GM19239 (cell line): ENCODE measurements around the gene ZCCHC14.

ENCODE experiments used
- DNase-seq: peaks from one replicate; pipeline ENCODE4 v3.0.0; 2011; ENCODE audit warnings: low spot score; ENCODE audit not compliant: insufficient read length
- FAIRE-seq: peaks from 2 replicates; lab custom pipeline; 2011; peaks lifted over from hg19 to GRCh38; lab: Jason Lieb, UNC

The ZCCHC14 gene

DNA sequence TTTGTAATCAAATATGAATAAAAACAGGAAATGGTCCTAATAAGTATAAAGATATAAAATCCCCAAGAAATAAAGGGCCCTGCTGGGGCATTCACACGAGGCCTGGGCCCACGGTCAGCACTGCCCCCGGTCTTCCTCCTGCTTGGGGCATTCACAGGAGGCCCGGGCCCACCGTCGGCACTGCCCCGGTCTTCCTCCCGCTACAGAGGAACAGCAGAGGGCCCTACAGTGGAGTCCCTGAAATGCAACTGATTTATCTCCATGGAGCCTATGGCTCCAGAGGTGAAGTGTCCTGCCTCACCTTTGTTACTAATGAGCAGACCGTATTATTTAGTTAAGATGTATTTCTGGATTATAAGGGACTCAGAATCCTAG is 54.2 kb downstream of the ZCCHC14 start:
- DNase-seq (no peak), FAIRE-seq (no peak)

DNA sequence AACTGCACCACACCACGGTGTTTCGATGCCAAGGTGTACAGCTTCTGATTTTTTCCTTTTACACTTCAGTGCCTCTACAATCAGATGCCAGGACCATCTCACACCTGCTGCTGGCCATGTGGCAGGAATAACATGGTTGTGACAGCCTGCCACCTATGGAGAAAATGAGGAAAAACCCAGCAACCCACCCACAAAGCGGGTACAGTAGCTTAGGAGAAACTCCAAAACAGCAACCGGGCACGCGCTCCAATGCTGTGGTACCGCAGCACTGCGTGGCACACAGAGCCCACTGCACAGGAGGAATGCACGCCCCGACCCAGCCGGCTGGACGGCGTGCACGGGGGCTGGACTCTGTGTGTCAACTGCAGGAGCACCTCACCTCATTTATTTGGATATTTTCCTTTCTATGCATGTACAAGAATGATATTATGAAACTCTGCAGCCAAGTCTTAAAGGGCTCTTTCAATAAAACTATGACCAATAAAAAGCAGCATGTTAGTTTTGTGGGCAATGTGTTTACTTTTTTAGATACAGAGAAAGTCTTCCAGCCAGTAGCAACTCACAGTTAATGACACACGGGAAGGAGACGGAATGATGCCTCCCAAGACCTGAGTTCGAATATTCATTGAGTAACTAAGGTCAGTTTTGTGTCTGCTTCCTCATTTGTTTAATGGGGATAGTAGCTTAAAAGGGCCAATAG is 54.8 kb downstream of the ZCCHC14 start:
- DNase-seq, result no peak
- FAIRE-seq, result no peak

DNA sequence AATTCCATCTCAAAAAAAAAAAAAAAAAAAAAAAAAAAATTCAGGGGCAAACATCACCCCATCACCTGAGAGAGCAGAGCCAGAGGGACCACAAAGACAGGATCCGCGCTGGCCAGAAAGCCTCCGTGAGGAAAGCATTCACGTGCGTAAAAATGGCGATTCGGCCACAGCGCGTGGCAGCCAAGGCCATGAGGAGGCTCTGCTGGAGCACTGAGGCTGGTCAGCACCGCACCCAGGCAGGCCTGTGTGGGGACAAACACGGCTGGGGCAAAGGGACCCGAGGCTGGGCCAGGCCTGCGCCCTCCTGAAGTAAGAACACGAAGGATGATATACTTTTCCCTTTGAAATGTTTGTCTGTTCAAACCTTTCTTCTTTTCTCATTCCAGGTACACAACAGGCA is 55.5 kb downstream of the ZCCHC14 start:
- no peak for DNase-seq
- FAIRE-seq, result no peak

DNA sequence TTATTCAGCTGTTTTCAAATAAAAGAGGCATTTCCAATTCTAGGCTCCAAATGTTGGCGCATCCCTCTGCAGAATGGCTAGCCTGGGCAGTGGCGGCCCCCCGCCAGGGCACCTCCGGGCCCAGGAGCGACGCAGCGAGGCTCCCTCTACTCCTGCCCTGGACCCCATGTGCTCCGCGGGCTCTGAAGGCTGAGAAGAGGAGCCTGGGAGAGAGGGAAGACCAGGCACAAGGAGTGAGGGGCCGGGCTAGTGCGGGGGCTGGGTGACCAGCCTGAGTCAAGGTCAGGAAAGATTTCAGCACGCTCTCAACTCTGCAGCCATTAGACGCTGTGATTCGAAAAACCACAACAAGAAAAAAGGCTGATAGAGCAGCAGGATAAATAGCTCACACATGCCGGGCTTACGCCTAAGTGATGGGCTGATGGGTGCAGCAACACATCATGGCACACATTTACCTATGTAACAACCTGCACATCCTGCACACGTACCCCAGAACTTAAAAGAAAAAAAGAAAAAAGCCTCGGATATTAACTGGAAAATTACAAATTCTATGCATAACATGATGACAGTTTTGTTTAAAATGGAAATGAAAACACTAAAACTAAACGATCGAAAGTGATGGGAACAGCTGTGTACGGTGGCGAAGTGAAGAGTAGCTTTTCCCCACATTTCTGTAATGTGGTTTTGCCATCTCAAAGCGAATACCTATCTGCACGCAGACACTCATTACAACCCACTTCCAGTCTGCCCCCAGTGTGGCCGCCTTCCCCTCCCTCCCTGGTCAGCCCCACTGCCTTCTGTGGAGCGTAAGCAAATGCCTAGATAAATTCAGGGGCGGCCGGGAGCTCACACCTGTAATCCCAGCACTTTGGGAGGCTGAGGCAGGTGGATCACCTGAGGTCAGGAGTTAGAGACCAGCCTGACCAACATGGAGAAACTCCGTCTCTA is 56.3 kb downstream of the ZCCHC14 start:
- DNase-seq (no peak), FAIRE-seq (no peak)

DNA sequence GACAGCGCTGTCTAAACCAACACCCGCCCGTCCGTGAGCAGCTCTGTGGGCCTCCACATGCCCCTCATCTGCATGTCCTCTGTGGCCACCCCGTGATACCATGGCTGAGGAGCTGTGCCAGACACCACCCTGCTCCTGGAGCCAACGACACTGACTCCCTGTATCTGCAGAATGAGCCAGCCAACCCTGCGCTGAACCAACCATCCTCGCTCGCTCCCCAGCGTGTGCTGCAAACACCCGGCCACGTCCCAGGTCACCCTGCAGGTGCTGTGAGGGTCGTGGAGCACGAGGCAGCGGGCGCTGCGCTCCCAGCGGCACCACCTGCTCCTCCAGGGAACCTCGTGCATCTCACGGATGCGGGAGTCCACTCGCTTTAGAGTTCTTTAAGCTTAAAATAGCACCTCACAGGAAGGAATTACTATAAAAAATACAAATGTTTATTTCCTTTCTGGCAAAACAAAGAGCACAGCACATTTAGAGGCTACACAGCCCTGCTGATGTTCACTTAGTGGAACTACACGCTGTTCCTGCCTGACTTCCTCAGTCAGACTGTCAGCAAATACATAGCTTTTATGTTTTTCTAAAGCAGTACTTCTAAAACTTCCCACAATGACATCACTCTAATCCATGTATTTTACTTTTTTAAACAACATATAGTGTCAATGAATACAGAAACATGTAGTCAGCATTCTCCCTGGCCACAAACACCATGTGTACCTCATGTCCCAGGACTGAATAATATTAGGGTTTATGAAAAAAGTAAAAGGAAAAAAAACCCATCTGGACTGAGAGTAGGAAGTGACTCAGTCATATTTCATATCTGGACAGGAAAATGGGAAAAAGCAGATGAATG is 57.2 kb downstream of the ZCCHC14 start:
- no peak for DNase-seq
- no peak for FAIRE-seq

DNA sequence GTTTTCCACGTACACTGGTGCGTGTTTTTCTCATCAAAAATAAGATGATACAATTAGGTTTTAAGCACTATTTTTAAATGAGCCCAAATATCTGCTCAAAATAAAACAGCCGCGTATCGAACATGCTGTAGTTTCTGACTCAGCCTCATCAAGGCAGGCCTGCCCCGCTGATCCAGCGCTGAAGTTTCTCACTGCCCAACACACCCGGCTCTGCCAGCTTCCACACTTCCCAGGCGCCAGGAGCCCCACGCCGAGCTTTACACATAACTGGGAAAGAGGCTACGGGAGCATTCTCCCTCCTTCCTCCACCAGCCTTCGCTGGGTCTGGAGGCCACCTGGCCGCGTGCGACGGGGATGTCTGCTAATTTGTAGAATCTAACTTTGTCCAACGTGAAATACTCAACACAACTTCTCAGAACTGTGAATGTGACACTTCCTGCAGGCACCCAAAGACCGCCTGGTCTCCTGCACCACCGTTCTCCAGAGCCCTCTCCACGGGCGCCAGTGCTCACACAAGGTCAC is 58.6 kb downstream of the ZCCHC14 start:
- FAIRE-seq (no peak), DNase-seq (no peak)

DNA sequence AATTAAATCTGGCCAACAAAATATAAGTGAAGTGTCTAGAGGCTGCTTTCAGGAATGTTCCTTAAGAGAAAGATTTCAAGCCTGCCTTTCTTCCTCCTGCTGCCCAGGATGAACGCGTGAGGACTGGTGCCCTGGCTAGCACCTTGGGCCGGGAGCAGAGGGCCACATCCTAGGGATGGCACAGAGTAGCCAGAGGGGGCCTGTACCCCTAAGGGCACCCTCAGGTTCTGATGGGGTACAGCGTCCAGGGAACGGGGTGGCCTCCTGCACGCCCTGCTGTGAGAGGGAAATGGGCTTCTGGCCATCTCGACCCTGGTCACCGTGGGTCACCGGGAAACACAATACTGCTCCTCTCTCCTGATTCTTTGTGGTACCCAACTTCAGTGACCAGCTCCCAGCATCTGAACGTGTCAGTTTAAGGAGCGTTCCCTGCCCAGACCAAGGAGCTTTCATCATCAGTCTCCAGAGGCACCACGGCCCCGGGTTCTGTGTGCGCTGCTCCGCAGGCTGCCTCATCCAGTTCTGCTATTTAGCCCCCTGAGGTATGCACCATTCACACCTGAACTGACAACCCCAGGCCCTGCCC is 60.4 kb downstream of the ZCCHC14 start:
- no peak for DNase-seq
- FAIRE-seq, result no peak

DNA sequence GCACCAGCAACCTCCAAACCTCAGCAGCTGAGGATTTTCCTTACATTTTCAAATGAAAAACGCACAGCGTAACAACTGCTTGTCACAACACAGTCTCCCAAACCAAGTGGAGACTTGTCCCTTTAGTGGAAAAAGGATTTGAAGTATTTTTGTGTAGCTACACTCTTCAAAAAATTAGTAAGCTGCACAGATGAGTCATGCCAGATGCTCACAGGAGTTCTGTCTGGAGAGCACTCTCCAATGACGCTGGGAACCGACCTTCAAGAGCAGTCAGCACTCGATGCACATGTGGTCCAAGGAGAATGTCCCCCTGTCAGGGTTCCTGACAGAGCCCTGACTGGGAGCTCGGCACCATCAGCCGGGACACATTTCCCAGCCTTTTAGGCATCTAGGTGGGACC is 60.9 kb downstream of the ZCCHC14 start:
- FAIRE-seq, result no peak
- DNase-seq, result no peak

DNA sequence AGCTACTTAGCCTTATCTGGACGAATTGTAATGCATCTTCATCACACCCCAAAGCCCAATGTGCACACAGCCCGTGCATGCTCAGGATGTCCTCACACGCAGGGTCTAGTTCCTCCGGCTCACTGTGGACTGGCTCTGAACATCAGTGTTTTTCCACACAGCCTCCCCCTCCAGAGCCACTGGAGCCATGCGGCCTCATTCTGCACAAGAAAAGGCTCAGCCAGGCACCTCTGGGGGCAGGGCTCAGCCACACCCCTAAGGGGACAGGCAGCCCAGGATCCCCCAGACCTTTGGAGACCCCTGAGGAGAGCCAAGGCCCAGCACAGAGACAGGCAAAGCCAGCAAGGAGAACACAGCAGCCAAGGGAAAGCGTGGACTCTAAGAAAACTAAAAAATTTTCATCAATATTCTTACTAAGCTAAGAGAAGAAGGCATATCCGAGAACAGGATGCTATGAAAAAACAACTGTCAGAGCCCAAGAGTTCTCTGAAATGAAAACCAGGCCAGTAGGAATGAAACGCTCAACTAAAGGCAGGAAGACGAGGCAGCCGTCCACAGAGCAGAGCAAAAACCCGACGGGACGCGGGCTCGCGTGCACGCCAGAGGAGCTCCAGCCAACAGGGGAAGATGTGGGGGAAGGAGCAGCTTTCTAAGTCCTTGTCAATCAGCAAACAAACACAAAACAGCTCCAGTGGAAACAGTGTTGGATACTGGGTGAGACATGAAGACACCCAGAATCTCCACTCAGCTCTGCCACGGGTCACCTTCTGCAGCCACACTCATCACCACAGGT is 66.2 kb downstream of the ZCCHC14 start:
- DNase-seq (no peak), FAIRE-seq (no peak)

DNA sequence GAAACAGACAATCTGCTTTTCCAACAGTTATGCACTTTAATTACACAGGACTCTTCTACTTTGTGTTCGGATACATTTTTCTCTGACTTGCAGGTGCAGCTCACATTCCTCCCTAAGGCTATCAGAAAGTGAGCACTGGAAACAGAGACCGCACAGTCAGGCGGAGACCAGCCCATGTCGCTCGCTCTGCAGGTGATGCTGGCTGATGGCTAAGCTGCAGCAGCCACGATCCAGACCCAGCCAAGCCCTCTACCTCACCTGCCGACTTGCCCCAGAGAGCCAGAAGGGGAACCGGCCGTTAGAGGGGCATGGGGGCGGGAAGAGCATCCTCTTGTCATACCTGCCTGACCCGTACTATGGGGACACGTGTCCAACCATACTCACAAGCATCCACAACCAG is 66.9 kb downstream of the ZCCHC14 start:
- no peak for FAIRE-seq

DNA sequence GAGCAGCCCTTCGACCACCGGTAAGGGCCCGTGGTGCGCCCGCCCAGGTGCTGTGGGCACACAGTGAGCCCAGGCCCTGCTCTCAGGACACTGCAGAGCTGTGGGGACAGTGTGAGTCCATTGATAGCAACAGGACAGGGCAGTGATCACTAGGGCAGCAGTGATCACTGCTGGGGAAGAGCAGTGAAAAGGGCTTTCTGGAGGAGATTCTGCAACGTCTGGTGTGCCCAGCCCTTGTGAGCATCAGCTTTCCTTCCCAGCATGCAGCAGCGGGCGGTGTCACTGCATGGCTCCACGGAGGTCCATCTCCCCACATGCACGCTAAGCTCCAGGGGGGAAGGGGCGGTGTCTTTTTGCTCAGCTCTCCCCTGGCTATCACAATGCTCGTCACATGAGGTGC is 68.6 kb downstream of the ZCCHC14 start:
- no peak for FAIRE-seq
- DNase-seq, result no peak

More for the DNA sequence above, 66.9 kb downstream of the ZCCHC14 start:
- DNase-seq, result no peak

DNA sequence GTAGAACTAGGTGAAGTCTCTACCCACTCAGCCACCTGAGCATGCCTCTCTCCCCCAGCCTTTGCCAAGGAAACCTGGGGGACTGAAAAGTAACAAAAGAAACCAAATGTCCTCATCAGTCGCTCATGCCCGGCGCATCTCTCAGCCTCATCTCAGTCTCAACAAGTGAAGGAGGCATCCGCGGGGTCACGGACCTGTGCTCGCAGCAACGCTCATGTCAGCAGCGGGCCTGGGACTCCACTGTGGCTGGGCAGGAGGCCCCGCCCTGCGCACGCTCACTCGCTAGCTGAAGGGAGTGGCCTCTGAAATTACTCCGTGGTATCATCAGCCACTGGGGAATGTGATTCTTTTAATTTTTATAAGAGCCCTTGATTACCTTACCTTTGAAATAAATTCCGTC is 69.4 kb downstream of the ZCCHC14 start:
- FAIRE-seq, result no peak
- no peak for DNase-seq

DNA sequence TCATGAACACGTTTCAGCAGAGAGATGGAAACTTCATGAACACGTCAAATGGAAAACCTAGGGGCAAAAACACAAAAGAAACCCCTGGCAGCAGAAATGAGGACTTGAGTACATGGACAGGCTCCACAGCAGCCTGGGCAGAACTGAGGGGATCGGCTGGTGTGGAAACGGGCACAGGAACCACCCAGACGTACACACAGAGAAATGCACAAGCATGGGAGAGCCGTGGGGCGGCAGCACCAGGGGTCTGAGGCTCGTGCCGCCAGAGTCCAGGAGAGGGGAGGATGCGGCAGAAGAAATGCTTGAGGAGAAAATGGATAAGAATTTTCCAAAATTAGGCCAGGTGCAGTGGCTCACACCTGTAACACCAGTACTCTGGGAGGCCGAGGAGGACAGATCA is 70.7 kb downstream of the ZCCHC14 start:
- FAIRE-seq (no peak), DNase-seq (no peak)

DNA sequence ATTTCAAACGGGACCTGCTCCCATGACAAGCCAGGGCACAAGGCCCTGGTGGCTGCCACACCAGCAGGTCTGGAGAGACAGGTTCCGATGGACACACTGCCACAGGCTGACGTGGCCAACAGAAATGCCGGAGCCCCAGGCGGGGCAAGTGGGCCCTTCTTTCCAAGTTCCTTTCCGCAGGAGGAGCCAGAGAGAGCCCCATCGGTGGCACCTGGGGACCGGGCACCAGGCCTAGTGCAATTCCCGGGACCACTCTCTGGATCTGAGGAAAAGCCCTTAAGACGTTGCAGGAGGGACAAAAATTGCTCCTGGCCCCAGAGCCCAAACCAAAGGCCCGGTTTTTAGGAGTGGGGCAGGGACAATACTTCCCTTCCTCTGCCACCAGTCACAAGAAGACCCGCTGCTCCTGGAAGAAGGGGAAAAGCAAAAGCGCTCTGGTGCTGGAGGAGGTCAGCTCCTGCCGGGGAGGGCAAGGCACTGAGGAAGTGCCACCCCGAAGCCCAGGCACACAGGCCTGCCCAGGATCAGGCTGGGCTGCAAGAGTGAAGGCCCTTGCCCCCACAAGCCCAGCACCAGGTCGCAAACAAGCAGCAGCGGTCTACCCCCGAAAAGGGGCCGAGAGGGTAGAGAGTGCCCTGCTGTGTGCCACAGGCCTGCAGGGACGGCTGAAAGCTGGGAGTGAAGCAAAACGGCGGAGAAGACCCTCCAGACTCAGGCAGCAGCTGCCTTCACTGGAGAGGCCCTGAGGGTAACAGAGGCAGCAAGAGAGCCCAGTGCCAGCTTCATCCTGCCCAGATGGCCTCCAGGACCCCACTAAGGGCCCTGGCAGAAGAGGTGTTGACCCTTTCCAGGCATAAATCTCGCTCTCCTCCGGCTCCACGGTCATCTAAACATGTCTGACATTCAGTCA is 71.6 kb downstream of the ZCCHC14 start:
- FAIRE-seq (no peak), DNase-seq (no peak)

DNA sequence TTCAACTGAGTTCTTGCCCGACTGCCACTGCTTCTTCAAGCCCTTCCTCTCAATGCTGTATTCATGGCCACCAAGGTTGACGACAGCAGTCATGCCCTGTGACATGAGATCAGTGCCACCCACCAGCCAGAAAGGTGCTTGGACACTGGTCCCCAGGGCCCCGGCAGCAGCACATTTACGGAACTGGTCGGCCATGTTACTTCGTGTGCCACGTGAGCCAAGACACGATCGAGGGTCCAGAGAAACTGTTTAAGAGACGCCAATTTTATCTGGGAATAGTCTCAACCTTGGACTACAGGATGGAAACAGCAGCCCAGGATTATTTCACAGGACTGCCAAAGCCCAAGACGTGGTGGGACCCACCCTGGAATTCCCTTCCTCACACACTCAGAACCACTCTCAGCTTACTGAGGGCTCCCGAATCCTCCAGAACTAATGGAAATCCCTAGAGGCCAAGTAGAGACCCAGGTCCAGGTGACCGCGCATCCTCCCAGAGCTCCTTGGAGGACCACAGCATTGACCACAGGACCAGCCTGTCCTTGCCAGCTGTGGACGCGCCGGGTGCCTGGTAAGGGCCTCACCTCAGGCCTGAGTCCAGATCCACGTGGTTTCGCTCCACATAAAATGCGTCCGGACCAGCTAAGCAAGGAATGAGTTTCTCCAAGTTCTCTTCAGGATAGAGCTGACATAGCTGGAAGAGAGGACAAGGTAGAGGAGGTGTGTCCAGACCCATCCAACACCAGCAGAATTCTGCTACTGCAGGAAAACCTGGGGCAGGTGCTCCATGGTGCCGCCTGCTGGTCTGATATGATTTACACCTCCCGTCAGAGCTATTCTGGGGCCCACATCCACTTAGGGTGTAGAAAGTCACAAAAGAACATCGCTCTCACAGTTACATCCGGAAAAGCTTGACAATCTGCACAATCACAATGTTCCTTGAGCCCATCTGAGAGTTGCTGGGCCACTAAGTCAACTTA is 72.5 kb downstream of the ZCCHC14 start:
- DNase-seq (no peak), FAIRE-seq (no peak)

DNA sequence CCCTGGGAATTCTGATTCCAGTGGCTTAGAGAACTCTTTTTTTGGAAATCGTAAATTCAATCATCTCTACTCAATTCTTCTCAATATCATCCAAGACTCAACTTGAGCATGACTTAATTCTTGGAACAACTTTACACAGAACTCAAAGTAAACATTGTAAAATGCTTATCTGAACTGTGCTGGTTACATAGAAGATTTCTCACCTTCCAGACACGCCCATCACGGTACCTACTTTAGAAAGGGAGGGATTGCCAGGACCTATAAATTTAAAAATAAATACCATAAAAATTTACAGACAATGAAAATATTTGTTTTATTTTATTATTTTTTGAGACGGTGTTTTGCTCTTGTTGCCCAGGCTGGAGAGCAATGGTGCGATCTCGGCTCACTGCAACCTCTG is 74.2 kb downstream of the ZCCHC14 start:
- DNase-seq (no peak), FAIRE-seq (no peak)

DNA sequence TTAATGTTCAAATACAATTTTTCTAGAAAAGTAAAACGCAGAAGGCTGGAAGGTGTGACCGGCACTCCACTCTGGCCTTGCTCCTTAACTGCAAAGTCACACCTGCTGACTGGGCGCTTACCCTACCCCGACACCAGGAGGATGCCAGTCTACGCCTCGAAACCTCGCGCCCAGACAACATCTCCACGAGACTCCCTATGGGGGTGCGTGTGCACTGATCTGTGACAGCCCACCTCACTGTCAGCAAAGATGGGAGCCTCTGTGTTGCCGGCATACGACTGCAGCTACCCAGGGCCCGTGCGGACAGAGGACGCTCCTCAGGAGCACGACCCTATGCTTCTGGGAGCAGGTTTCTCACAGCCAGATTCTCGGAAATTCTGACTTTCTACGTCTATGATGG is 74.6 kb downstream of the ZCCHC14 start:
- no peak for DNase-seq
- FAIRE-seq, result no peak
